ENCODE results near the gene USP16.

GRCh38 chr21:28975397-28975796 lies 49.1 kb upstream of the USP16 start:
- TF ChIP-seq, protein P1, sequence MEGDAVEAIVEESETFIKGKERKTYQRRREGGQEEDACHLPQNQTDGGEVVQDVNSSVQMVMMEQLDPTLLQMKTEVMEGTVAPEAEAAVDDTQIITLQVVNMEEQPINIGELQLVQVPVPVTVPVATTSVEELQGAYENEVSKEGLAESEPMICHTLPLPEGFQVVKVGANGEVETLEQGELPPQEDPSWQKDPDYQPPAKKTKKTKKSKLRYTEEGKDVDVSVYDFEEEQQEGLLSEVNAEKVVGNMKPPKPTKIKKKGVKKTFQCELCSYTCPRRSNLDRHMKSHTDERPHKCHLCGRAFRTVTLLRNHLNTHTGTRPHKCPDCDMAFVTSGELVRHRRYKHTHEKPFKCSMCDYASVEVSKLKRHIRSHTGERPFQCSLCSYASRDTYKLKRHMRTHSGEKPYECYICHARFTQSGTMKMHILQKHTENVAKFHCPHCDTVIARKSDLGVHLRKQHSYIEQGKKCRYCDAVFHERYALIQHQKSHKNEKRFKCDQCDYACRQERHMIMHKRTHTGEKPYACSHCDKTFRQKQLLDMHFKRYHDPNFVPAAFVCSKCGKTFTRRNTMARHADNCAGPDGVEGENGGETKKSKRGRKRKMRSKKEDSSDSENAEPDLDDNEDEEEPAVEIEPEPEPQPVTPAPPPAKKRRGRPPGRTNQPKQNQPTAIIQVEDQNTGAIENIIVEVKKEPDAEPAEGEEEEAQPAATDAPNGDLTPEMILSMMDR (conservative IDR thresholded peaks at IDR 0.05), result no peak
- no peak for TF ChIP-seq EZH2 (IDR thresholded peaks at IDR 0.05; ENCODE audit: low read depth)

Measured in PC-9 (cell line).